Ascending aorta (tissue), 2 donors: ENCODE data around the gene ADGRF3. TPM values are rescaled to one million over a fixed set of nuclear protein-coding genes. Genes with fewer than 3 reads are reported as not detected.
"Not testable (repeated sequence)": the region's sequence is repeated elsewhere in the genome, so short reads cannot be mapped to it uniquely, and the experiment has no call there.

Source experiments
- DNase-seq, 2 donors: peaks; one replicate each; pipeline ENCODE4 v3.0.0-alpha.2; 2019; ENCODE audit warnings: low spot score in 2 of 2
- H3K27ac ChIP-seq, 2 donors: fragments of 200-600 bp; sonication (generic); one replicate each; pipeline ENCODE4 v1.5.1; 2016 to 2017; ENCODE audit warnings: mild to moderate bottlenecking in 1 of 2
- H3K27me3 ChIP-seq: fragments of 200-600 bp; sonication (generic); one replicate; pipeline ENCODE4 v1.5.1; 2017
- H3K36me3 ChIP-seq, 2 donors: fragments of 200-600 bp; sonication (generic); one replicate each; pipeline ENCODE4 v1.5.1; 2016
- H3K4me1 ChIP-seq, 2 donors: fragments of 200-600 bp; sonication (generic); one replicate each; pipeline ENCODE4 v1.5.1; 2016 to 2017; ENCODE audit warnings: mild to moderate bottlenecking in 1 of 2
- H3K4me3 ChIP-seq, 2 donors: fragments of 200-600 bp; sonication (generic); one replicate each; pipeline ENCODE4 v1.5.1; 2016 to 2017; ENCODE audit warnings: mild to moderate bottlenecking in 1 of 2
- H3K9me3 ChIP-seq, 2 donors: fragments of 200-600 bp; sonication (generic); one replicate each; pipeline ENCODE4 v1.5.1; 2016
- CTCF ChIP-seq, 3 experiments: fragments of 200-600 bp in 2 of 3; fragments of 450-650 bp in 1 of 3; sonication (generic) in 2 of 3; IDR thresholded peaks; one replicate each; pipeline ENCODE4 v1.5.1; 2016 to 2019; ENCODE audit warnings: antibody characterized with exemption in 3 of 3, mild to moderate bottlenecking in 1 of 3, moderate library complexity in 1 of 3
- intact Hi-C: fragments of 100-400 bp; cut with DNase I; formaldehyde crosslinking; loops from one replicate; pipeline ENCODE4 v1.15.1; 2023
- total RNA-seq: library from RNA; depleted of rRNA; stranded (reverse); fragments of >200 nt; gene quantifications from one replicate; pipeline ENCODE4 v1.1.0, GENCODE V29; 2016

ADGRF3 gene
- total RNA-seq, 1 donor from 2014 or later, result not detected

GRCh38 chr2:26384183-26384582 is 37.6 kb upstream of the ADGRF3 start:
- Histone ChIP-seq H3K9me3 (no peaks in the 10 kb centered on the region), H3K27me3 (no peaks in the 10 kb centered on the region), H3K4me1 (no peaks in the 10 kb centered on the region), H3K27ac (no peak overlapping the region), H3K4me3 (no peak overlapping the region), H3K36me3 (peaks cover 0 to 29% of the 10 kb centered on the region in 2 donors)
- TF ChIP-seq CTCF (IDR thresholded peaks at IDR 0.05), result no peak
- DNase-seq, result no peak
- intact Hi-C loops, result no loop called here

- H3K36me3 ChIP-seq, result peaks cover 0 to 28% of the 10 kb centered on the region in 2 donors
- no peak for DNase-seq
These were observed 36.0 kb upstream of the ADGRF3 start for GRCh38 chr2:26382564-26382963.

GRCh38 chr2:26380281-26380680 is 33.7 kb upstream of the ADGRF3 start:
- H3K4me1 ChIP-seq, result no peaks in the 10 kb centered on the region
- DNase-seq, result no peak
- intact Hi-C loops, result no loop called here
- no peaks in the 10 kb centered on the region for H3K27me3 ChIP-seq
- TF ChIP-seq CTCF (IDR thresholded peaks at IDR 0.05), result no peak
- no peak overlapping the region for H3K27ac ChIP-seq
- H3K36me3 ChIP-seq, result peaks cover 0 to 25% of the 10 kb centered on the region in 2 donors
- no peak overlapping the region for H3K4me3 ChIP-seq
- no peaks in the 10 kb centered on the region for H3K9me3 ChIP-seq

More at GRCh38 chr2:26382564-26382963, 36.0 kb upstream of the ADGRF3 start:
- Histone ChIP-seq H3K27me3 (no peaks in the 10 kb centered on the region), H3K27ac (no peak overlapping the region), H3K4me1 (no peaks in the 10 kb centered on the region), H3K9me3 (no peaks in the 10 kb centered on the region), H3K4me3 (no peak overlapping the region)
- TF ChIP-seq CTCF (IDR thresholded peaks at IDR 0.05), result no peak
- intact Hi-C loops, result no loop called here

- H3K27me3 ChIP-seq, result no peaks in the 10 kb centered on the region
- no peak overlapping the region for H3K4me3 ChIP-seq
- DNase-seq, result no peak
- H3K9me3 ChIP-seq, result no peaks in the 10 kb centered on the region
- H3K4me1 ChIP-seq, result no peaks in the 10 kb centered on the region
- intact Hi-C loops, result no loop called here
- no peak for TF ChIP-seq CTCF (IDR thresholded peaks at IDR 0.05)
- H3K36me3 ChIP-seq, result peaks cover 11 to 27% of the 10 kb centered on the region in 2 donors
- no peak overlapping the region for H3K27ac ChIP-seq
These were observed 30.2 kb upstream of the ADGRF3 start for GRCh38 chr2:26376799-26377198.

- intact Hi-C loops, DNase-seq, H3K4me3 ChIP-seq, H3K27me3 ChIP-seq, H3K9me3 ChIP-seq, H3K4me1 ChIP-seq, H3K27ac ChIP-seq: not testable (repeated sequence)
- peaks cover 14 to 30% of the 10 kb centered on the region in 2 donors for H3K36me3 ChIP-seq
These were observed 24.3 kb upstream of the ADGRF3 start for GRCh38 chr2:26370909-26371308.

- H3K27me3 ChIP-seq, H3K4me1 ChIP-seq, intact Hi-C loops, H3K9me3 ChIP-seq, DNase-seq, H3K4me3 ChIP-seq, H3K27ac ChIP-seq: not testable (repeated sequence)
- H3K36me3 ChIP-seq, result peaks cover 11 to 19% of the 10 kb centered on the region in 2 donors
These were observed 23.1 kb upstream of the ADGRF3 start for GRCh38 chr2:26369664-26370063.

GRCh38 chr2:26366957-26367356 is 20.4 kb upstream of the ADGRF3 start:
- intact Hi-C loops, result no loop called here
- Histone ChIP-seq H3K27ac (no peak overlapping the region), H3K9me3 (no peaks in the 10 kb centered on the region)

More at GRCh38 chr2:26366957-26367356, 20.4 kb upstream of the ADGRF3 start:
- no peaks in the 10 kb centered on the region for H3K4me1 ChIP-seq
- no peak for TF ChIP-seq CTCF (IDR thresholded peaks at IDR 0.05)
- peaks cover 3 to 12% of the 10 kb centered on the region in 2 donors for H3K36me3 ChIP-seq
- no peak overlapping the region for H3K4me3 ChIP-seq
- DNase-seq, result no peak
- H3K27me3 ChIP-seq, result no peaks in the 10 kb centered on the region
